Panc1 (cell line): ENCODE measurements around the gene FARP1. TPM values are rescaled to one million over a fixed set of nuclear protein-coding genes. Genes with fewer than 3 reads are reported as not detected.

ENCODE experiments used
- ATAC-seq: fragments of 200-7000 bp; cut with Tn5 transposase; 2 replicates; pipeline ENCODE4 v1.9.1; 2020; ENCODE audit warnings: mild to moderate bottlenecking, moderate library complexity
- BruUV-seq: library from RNA; stranded (reverse); fragments of 400-500 nt; replicated peaks from 2 replicates; lab custom pipeline; 2021; lab: Mats Ljungman, UMichigan
- CTCF ChIA-PET: fragments of 300-600 bp; sonication (Branson Sonifier 250); formaldehyde crosslinking; loops from one replicate; lab custom pipeline; 2022; ENCODE audit warnings: antibody characterized with exemption; lab: Charles Lee
- POLR2A ChIA-PET: fragments of 300-600 bp; sonication (Branson Sonifier 250); formaldehyde crosslinking; loops from one replicate; lab custom pipeline; 2022; ENCODE audit warnings: antibody characterized with exemption; lab: Charles Lee
- DNase-seq: peaks from one replicate; pipeline ENCODE4 v3.0.0-alpha.2; 2010; ENCODE audit warnings: low read depth, low spot score
- H3K27ac ChIP-seq: 2 replicates; pipeline ENCODE4 v1.5.1; 2011; ENCODE audit warnings: mild to moderate bottlenecking, low read length, inconsistent platforms
- H3K27me3 ChIP-seq: fragments of 200-500 bp; sonication (Bioruptor generic); 2 replicates; pipeline ENCODE4 v1.6.0; 2014; ENCODE audit warnings: low read length, inconsistent platforms; ENCODE audit not compliant: control insufficient read depth, insufficient read depth
- H3K36me3 ChIP-seq: fragments of 200-500 bp; sonication (Bioruptor generic); 2 replicates; pipeline ENCODE4 v1.5.1; 2014; ENCODE audit warnings: inconsistent platforms, mild to moderate bottlenecking, low read length, moderate library complexity; ENCODE audit not compliant: control insufficient read depth, insufficient read depth
- H3K4me1 ChIP-seq: 2 replicates; pipeline ENCODE4 v1.5.1; 2011; ENCODE audit warnings: inconsistent platforms, mild to moderate bottlenecking, low read length, moderate library complexity; ENCODE audit not compliant: control insufficient read depth, insufficient read depth
- H3K4me3 ChIP-seq, 2 experiments: 2 replicates each; pipeline ENCODE4 v1.5.1; 2011 to 2012; ENCODE audit warnings: low read depth in 2 of 2, low read length in 2 of 2, mild to moderate bottlenecking in 2 of 2, inconsistent platforms in 1 of 2, moderate library complexity in 1 of 2
- H3K9me3 ChIP-seq: fragments of 200-500 bp; sonication (Bioruptor generic); 2 replicates; pipeline ENCODE4 v1.5.1; 2014; ENCODE audit warnings: low read depth, mild to moderate bottlenecking, inconsistent platforms, low read length, moderate library complexity; ENCODE audit not compliant: control insufficient read depth, insufficient read depth
- CTCF ChIP-seq: fragments of 450-650 bp; IDR thresholded peaks from 2 replicates; pipeline ENCODE4 v1.5.1; 2017; ENCODE audit warnings: mild to moderate bottlenecking
- POLR2AphosphoS5 ChIP-seq: IDR thresholded peaks from 2 replicates; pipeline ENCODE4 v1.6.1; 2012; ENCODE audit warnings: mild to moderate bottlenecking, low read depth, low read length, moderate library complexity
- REST ChIP-seq, 2 experiments: IDR thresholded peaks; 2 replicates each; pipeline ENCODE4 v1.6.1; 2011 to 2012; ENCODE audit warnings: low read depth in 2 of 2, control low read depth in 1 of 2, low read length in 1 of 2, mild to moderate bottlenecking in 1 of 2, moderate library complexity in 1 of 2; ENCODE audit not compliant: insufficient read depth in 1 of 2
- SIN3A ChIP-seq: IDR thresholded peaks from 2 replicates; pipeline ENCODE4 v1.6.1; 2012; ENCODE audit warnings: low read depth, mild to moderate bottlenecking, low read length, moderate library complexity, borderline replicate concordance; ENCODE audit not compliant: insufficient read depth
- TCF7L2 ChIP-seq: IDR thresholded peaks from 2 replicates; pipeline ENCODE4 v1.6.1; 2011; ENCODE audit warnings: mild to moderate bottlenecking, low read depth, low read length, inconsistent platforms
- in situ Hi-C: cut with HindIII; loops from 2 replicates; pipeline ENCODE4 v1.10.0; 2016; ENCODE audit warnings: low sequenced_read_pairs, low pct_unique_long_range_greater_than_20kb
- intact Hi-C: fragments of 100-400 bp; cut with micrococcal nuclease; formaldehyde crosslinking; loops from one replicate; pipeline ENCODE4 v1.10.0; 2022; ENCODE audit not compliant: unreplicated experiment
- total RNA-seq: library from RNA; stranded (reverse); gene quantifications from one replicate; pipeline ENCODE4 v1.2.1, GENCODE V29; 2021; ENCODE audit not compliant: unreplicated experiment

FARP1 gene
- total RNA-seq, 1 experiment from 2014 or later = 61.9 TPM

GRCh38 chr13:98443329-98443728, 300.4 kb downstream of the FARP1 start:
- intact Hi-C loops = no loop called here
- CTCF ChIA-PET = no interaction called here
- BruUV-seq = no TSS peak
- Histone ChIP-seq H3K27ac (no peak overlapping the region), H3K27me3 (no peaks in the 10 kb centered on the region), H3K4me3 (no peak overlapping the region), H3K36me3 (no peaks in the 10 kb centered on the region), H3K9me3 (no peaks in the 10 kb centered on the region), H3K4me1 (no peaks in the 10 kb centered on the region)
- peak; percentile 49 for ATAC-seq
- TF ChIP-seq SIN3A (no peak), REST (IDR thresholded peaks at IDR 0.05; ENCODE audit: insufficient read depth in 1 of 2, low read depth in 2 of 2, low read length in 1 of 2) (no peak), CTCF (no peak), TCF7L2 (no peak), POLR2AphosphoS5 (no peak)
- no peak for DNase-seq
- POLR2A ChIA-PET = no interaction called here
- in situ Hi-C loops = no loop called here

GRCh38 chr13:98443800-98444325, 301.0 kb downstream of the FARP1 start:
- ChIA-PET POLR2A (no interaction called here), CTCF (no interaction called here)
- Histone ChIP-seq H3K36me3 (no peaks in the 10 kb centered on the region), H3K27ac (no peak overlapping the region), H3K9me3 (no peaks in the 10 kb centered on the region), H3K4me1 (no peaks in the 10 kb centered on the region), H3K4me3 (no peak overlapping the region), H3K27me3 (no peaks in the 10 kb centered on the region)
- intact Hi-C loops = no loop called here
- TF ChIP-seq SIN3A = no peak
- TF ChIP-seq TCF7L2 = no peak
- TF ChIP-seq CTCF = no peak
- no peak for TF ChIP-seq POLR2AphosphoS5
- no peak for TF ChIP-seq REST (IDR thresholded peaks at IDR 0.05; ENCODE audit: insufficient read depth in 1 of 2, low read depth in 2 of 2, low read length in 1 of 2)
- DNase-seq = no peak
- in situ Hi-C loops = no loop called here
- ATAC-seq = no peak
- no TSS peak for BruUV-seq
